Ishikawa (cell line): ENCODE data around the gene AQP2.

Experiments
- CEBPB ChIP-seq: IDR thresholded peaks from 2 replicates; pipeline ENCODE4 v1.6.1; 2012
- CREB1 ChIP-seq: IDR thresholded peaks from 2 replicates; pipeline ENCODE4 v1.6.1; 2012; ENCODE audit warnings: low read depth
- EGR1 ChIP-seq: IDR thresholded peaks from 2 replicates; pipeline ENCODE4 v1.6.1; 2012
- EP300 ChIP-seq: IDR thresholded peaks from 2 replicates; pipeline ENCODE4 v1.6.1; 2012; ENCODE audit warnings: borderline replicate concordance
- FOXM1 ChIP-seq: IDR thresholded peaks from 2 replicates; pipeline ENCODE4 v1.6.1; 2012; ENCODE audit warnings: low read depth, borderline replicate concordance
- MAX ChIP-seq: IDR thresholded peaks from 2 replicates; pipeline ENCODE4 v1.6.1; 2012
- NFIC ChIP-seq: IDR thresholded peaks from 2 replicates; pipeline ENCODE4 v1.6.1; 2012
- RAD21 ChIP-seq: IDR thresholded peaks from 2 replicates; pipeline ENCODE4 v1.6.1; 2012; ENCODE audit warnings: low read depth
- REST ChIP-seq: IDR thresholded peaks from 2 replicates; pipeline ENCODE4 v1.6.1; 2012; ENCODE audit warnings: low read depth, mild to moderate bottlenecking
- TAF1 ChIP-seq: IDR thresholded peaks from 2 replicates; pipeline ENCODE4 v1.6.1; 2012; ENCODE audit warnings: low read depth, mild to moderate bottlenecking
- TCF12 ChIP-seq: IDR thresholded peaks from 2 replicates; pipeline ENCODE4 v1.6.1; 2012; ENCODE audit warnings: low read depth
- TEAD4 ChIP-seq: IDR thresholded peaks from 2 replicates; pipeline ENCODE4 v1.6.1; 2012
- YY1 ChIP-seq: IDR thresholded peaks from 2 replicates; pipeline ENCODE4 v1.6.1; 2012; ENCODE audit warnings: low read depth
- ZBTB7A ChIP-seq: IDR thresholded peaks from 2 replicates; pipeline ENCODE4 v1.6.1; 2012; ENCODE audit warnings: low read depth
- TF ChIP-seq, protein P1 (sequence below): IDR thresholded peaks from 2 replicates; pipeline ENCODE4 v1.6.1; 2012

Gene AQP2

GRCh38 chr12:49932023-49932422, 18.5 kb upstream of the AQP2 start:
- TF ChIP-seq NFIC = no peak
- no peak for TF ChIP-seq TCF12
- no peak for TF ChIP-seq YY1
- TF ChIP-seq REST = no peak
- no peak for TF ChIP-seq TEAD4
- TF ChIP-seq TAF1 = no peak
- TF ChIP-seq CEBPB = no peak
- no peak for TF ChIP-seq EP300
- TF ChIP-seq FOXM1 = no peak
- TF ChIP-seq EGR1 = no peak
- TF ChIP-seq, protein P1, sequence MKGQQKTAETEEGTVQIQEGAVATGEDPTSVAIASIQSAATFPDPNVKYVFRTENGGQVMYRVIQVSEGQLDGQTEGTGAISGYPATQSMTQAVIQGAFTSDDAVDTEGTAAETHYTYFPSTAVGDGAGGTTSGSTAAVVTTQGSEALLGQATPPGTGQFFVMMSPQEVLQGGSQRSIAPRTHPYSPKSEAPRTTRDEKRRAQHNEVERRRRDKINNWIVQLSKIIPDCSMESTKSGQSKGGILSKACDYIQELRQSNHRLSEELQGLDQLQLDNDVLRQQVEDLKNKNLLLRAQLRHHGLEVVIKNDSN = no peak
- no peak for TF ChIP-seq ZBTB7A
- TF ChIP-seq RAD21 = no peak
- no peak for TF ChIP-seq MAX

DNA sequence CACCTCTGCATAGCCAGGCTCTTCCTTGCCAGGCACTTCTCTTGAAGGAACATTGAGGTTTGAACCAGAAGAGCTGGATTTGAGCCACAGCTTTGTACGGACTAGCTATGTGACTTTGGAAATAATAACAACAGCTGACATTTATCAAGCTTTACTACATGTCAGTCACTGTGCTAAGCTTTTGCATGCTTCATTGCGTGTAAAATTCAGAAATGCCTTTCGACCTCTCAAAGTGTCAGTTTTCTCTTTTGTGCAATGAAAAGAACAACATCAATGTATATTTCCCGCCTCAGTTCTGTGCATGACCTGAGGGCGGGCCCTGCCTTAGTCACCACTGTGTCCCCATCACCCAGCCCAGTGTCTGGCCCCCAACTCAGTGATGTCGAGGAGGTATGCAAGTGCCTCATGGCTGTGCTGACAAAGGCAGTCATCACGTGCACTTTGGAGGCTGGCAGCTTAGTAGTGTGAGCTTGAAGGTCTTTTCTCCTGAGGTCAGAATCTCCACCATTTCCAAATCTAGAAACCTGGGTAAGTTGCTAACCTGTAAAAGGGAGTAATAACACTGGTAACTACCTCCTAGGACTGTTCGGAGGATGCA, 17.9 kb upstream of the AQP2 start:
- TF ChIP-seq TCF12 (0 out of 2 replicates have a peak, but pooled peaks have one; percentile 16), ZBTB7A (no peak), EGR1 (no peak), MAX (peak; percentile 85), FOXM1 (no peak), YY1 (0 out of 2 replicates have a peak, but pooled peaks have one; percentile 16), TAF1 (no peak), TEAD4 (no peak), NFIC (peak; percentile 8; the same call in 1 of the 2 replicates), RAD21 (no peak)
- TF ChIP-seq, protein P1 = peak; percentile 54

- no peak for TF ChIP-seq CEBPB
- 0 out of 2 replicates have a peak, but pooled peaks have one; percentile 34 for TF ChIP-seq YY1
- no peak for TF ChIP-seq CREB1
- 0 out of 2 replicates have a peak, but pooled peaks have one; percentile 12 for TF ChIP-seq MAX
These were observed 16.7 kb upstream of the AQP2 start for GRCh38 chr12:49933796-49934195.

GRCh38 chr12:49934505-49934904, 16.0 kb upstream of the AQP2 start:
- TF ChIP-seq TAF1 = no peak
- no peak for TF ChIP-seq CEBPB
- TF ChIP-seq RAD21 = no peak
- TF ChIP-seq, protein P1 = no peak
- no peak for TF ChIP-seq NFIC
- no peak for TF ChIP-seq MAX
- TF ChIP-seq EGR1 = no peak
- no peak for TF ChIP-seq YY1
- TF ChIP-seq TEAD4 = no peak

DNA sequence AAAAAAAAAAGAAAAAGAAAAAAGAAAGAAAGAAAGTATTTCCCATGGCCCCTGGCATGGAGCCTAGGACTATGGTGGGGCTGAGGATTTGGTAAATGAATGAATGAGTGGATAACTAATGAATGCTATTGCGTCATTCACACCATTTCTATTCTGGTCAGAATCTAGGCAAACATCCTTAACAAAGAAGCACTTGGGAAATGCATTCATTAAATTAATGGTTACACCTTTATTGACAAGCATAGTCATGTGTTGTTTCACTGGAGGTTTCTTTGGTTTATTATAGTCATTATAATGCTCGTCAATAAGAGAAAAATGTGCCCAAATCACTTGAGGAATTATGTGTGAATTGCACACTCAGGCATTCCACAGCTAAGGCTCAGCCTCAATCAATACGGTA, 13.6 kb upstream of the AQP2 start:
- TF ChIP-seq CEBPB = peak; percentile 67
- no peak for TF ChIP-seq ZBTB7A

DNA sequence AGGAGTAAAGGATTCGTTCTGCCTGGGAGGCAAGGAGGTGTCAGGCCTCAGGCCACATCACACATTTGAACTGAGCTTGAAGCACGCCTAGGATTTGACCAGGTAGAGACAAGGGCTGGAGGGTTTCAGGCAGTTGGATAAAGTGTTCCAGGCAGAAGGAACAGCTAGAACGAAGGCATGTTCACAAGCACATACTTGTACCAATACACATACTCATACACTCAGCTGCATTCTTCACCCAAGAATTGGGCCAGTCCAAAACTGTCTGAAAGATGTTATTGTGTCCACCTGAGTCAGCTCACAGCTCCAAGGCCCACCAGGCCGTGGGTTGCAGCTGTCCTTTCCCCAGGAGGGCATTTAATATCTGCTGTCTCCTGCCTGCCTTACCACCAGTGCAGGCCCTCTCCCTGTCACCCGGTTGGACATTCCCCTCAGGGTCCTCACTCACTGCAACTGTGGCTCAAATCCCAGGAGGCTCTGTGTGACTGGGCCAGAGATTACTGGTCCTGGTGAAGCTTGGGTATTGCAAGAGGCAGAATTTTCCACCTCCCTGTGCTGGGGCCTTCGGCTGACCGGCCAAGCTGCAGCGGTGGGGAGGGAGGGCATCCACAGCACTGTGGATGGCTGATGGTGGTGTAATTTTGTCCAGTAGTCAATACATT, 12.8 kb upstream of the AQP2 start:
- TF ChIP-seq EGR1 (no peak), ZBTB7A (no peak), NFIC (no peak), CREB1 (no peak), YY1 (no peak), TEAD4 (no peak), REST (no peak), TAF1 (no peak), RAD21 (no peak), FOXM1 (no peak), CEBPB (no peak), TCF12 (no peak), MAX (no peak), EP300 (no peak)
- TF ChIP-seq, protein P1 = no peak
